Thoracic aorta (tissue), 2 donors: ENCODE measurements around the gene ABTB2. TPM values are rescaled to one million over a fixed set of nuclear protein-coding genes. Genes with fewer than 3 reads are reported as not detected.

Source experiments
- ATAC-seq: fragments of 150-250 bp; one replicate; pipeline ENCODE4 v1.8.0; 2017; ENCODE audit warnings: low read depth; ENCODE audit not compliant: insufficient number of reproducible peaks, low FRiP score
- DNase-seq: peaks from one replicate; pipeline ENCODE4 v3.0.0-alpha.2; 2020; ENCODE audit warnings: low spot score
- H3K27ac ChIP-seq, 2 donors: fragments of 200-600 bp; sonication (generic); 1 replicate in 1 of 2; 2 replicates in 1 of 2; pipeline ENCODE4 v1.5.1; 2016; ENCODE audit warnings: mild to moderate bottlenecking in 2 of 2, moderate library complexity in 2 of 2
- H3K27me3 ChIP-seq: fragments of 200-600 bp; sonication (generic); replicated peaks from 2 replicates; pipeline ENCODE4 v1.6.0; 2016; ENCODE audit warnings: mild to moderate bottlenecking; ENCODE audit not compliant: insufficient read depth
- H3K36me3 ChIP-seq: fragments of 200-600 bp; sonication (generic); one replicate; pipeline ENCODE4 v1.5.1; 2016
- H3K4me1 ChIP-seq, 2 donors: fragments of 200-600 bp; sonication (generic); 1 replicate in 1 of 2; 2 replicates in 1 of 2; pipeline versions ENCODE4 v1.5.1 to v1.6.0; 2016; ENCODE audit warnings: low read depth in 2 of 2, mild to moderate bottlenecking in 1 of 2; ENCODE audit not compliant: control insufficient read depth in 1 of 2
- H3K4me3 ChIP-seq: fragments of 200-600 bp; sonication (generic); 2 replicates; pipeline ENCODE4 v1.5.1; 2016; ENCODE audit warnings: mild to moderate bottlenecking
- H3K9me3 ChIP-seq: fragments of 200-600 bp; sonication (generic); 2 replicates; pipeline ENCODE4 v1.5.1; 2016
- total RNA-seq, 2 donors: library from RNA; depleted of rRNA; stranded (reverse); fragments of >200 nt; gene quantifications; one replicate each; pipeline versions ENCODE4 v1.1.0 to v1.2.3, GENCODE V29; 2016
- TF ChIP-seq, protein P1 (sequence below): fragments of 200-600 bp; sonication (generic); IDR thresholded peaks from one replicate; pipeline ENCODE4 v1.5.1; 2019; ENCODE audit warnings: antibody characterized with exemption

Gene ABTB2
- total RNA-seq, 2 donors from 2014 or later = 12.3 to 31.0 TPM

DNA sequence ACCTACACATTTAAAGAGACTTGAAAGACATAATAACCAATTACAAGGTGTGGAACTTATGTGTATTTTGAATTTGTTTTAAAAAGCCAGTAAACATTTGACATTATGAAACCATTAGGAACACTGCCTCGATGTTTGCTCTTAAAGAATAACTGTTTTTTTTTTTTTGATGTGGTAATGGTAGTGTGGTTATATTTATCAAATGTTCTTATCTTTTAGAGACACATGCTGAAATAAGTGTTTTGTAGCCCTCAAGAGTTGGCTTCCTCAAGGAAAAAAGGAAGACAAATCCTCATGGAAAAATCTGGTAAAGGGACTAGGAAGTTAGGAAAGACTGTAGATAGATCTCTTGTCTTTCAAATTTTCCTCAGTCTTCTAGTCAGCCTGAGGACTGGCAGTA is 2.2 kb upstream of the ABTB2 start:
- ATAC-seq (no peak), DNase-seq (no peak)
- TF ChIP-seq, protein P1, sequence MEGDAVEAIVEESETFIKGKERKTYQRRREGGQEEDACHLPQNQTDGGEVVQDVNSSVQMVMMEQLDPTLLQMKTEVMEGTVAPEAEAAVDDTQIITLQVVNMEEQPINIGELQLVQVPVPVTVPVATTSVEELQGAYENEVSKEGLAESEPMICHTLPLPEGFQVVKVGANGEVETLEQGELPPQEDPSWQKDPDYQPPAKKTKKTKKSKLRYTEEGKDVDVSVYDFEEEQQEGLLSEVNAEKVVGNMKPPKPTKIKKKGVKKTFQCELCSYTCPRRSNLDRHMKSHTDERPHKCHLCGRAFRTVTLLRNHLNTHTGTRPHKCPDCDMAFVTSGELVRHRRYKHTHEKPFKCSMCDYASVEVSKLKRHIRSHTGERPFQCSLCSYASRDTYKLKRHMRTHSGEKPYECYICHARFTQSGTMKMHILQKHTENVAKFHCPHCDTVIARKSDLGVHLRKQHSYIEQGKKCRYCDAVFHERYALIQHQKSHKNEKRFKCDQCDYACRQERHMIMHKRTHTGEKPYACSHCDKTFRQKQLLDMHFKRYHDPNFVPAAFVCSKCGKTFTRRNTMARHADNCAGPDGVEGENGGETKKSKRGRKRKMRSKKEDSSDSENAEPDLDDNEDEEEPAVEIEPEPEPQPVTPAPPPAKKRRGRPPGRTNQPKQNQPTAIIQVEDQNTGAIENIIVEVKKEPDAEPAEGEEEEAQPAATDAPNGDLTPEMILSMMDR = no peak
- peaks cover 4 to 17% of the 10 kb centered on the region in 2 donors for H3K4me1 ChIP-seq
- H3K4me3 ChIP-seq = no peak overlapping the region
- no peaks in the 10 kb centered on the region for H3K27me3 ChIP-seq
- no peak overlapping the region for H3K27ac ChIP-seq
- no peaks in the 10 kb centered on the region for H3K36me3 ChIP-seq
- no peaks in the 10 kb centered on the region for H3K9me3 ChIP-seq

DNA sequence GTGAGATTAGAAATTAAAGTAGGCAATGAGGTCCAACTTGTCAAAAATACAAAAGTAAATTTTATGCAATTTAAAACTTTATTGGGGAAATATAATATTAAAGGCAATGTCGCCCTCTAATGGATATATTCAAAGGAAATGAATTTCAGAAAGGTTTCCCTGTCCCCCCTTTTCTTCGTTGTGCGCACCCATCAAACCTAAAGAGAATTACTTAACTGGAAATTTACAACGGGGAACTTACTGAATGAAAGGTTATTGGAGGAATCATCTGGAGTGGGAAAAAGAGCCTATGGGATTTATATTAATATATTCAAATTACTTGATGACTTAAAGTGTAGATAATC is 1.7 kb upstream of the ABTB2 start:
- ATAC-seq (no peak), DNase-seq (no peak)
- H3K27ac ChIP-seq = peak overlapping the region in 1 of 2 donors; percentile 70
- H3K4me1 ChIP-seq = peaks cover 4 to 22% of the 10 kb centered on the region in 2 donors
- TF ChIP-seq, protein P1 = peak; percentile 17
- no peaks in the 10 kb centered on the region for H3K9me3 ChIP-seq
- no peaks in the 10 kb centered on the region for H3K27me3 ChIP-seq
- H3K36me3 ChIP-seq = no peaks in the 10 kb centered on the region
- H3K4me3 ChIP-seq = peak overlapping the region; percentile 84

DNA sequence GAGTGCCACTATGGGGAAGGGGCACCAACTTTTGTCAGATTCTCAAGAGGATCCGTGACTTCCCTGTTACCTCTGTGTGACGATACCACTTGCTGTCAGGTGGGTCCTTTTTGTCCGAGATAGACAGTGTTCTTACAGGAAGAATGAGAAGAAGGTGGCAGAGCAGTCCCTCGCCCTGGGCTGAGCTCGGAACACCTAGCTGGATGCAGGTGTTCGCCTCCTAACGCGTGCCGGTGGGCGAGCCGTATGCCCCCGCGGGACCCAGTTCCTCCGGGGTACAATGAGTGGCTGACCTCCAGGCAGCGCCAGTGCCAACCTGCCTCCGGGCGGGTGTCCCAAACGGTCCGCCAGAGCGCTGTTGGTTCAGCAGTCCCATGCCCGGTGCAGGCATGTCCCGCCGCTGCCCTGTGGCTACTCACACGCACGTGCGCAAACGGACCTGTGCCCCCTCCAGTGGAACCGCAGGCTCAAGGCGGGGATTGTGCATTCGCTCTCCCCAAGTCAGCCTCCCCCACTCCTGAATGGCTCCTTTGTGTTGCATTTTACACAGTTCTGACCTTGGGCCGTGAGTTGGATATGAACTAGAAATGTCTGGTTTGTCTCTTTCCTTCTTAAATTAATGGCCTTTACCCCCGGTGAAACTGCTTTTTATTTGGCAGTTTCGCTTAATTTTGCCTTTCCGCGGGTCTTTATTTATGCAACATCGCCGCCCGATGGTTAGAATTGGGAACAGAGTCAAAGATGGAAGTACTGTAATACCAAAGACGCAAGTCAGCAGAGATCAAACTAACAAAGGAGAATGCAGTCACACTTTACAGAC is 1.1 kb upstream of the ABTB2 start:
- Histone ChIP-seq H3K36me3 (no peaks in the 10 kb centered on the region), H3K4me1 (peaks cover 4 to 25% of the 10 kb centered on the region in 2 donors), H3K4me3 (peak overlapping the region; percentile 84), H3K27me3 (no peaks in the 10 kb centered on the region), H3K9me3 (no peaks in the 10 kb centered on the region), H3K27ac (peak overlapping the region; percentile 70 to 73)
- ATAC-seq (peak; percentile 31), DNase-seq (peak; percentile 50)
- TF ChIP-seq, protein P1 = peak; percentile 70

DNA sequence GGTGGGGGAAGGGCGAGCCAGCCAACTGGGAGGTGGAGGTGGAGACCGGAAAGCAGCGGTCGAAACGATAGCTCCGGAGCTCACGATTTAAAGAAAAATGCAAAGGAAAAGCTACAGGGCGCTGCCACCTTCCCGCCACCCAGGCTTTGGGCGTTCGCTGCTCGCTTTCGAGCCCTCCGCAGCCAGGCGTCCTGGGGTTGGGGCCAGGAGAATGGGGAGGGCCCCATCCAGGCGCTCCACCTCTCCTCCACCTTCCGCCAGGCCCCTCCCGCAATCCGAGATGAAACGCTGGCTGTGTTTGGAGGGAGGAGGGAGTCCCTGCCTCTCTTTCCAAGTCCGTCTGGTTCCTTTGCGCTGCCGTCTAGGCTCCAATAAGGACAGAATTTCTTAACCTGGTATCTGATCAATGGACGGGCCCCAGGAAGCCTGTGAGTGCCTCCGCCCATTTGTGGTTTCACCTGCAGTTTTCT is 483 bp upstream of the ABTB2 start:
- Histone ChIP-seq H3K4me3 (peak overlapping the region; percentile 84), H3K9me3 (no peaks in the 10 kb centered on the region), H3K27ac (peak overlapping the region; percentile 70 to 73), H3K36me3 (no peaks in the 10 kb centered on the region), H3K27me3 (no peaks in the 10 kb centered on the region), H3K4me1 (peaks cover 4 to 32% of the 10 kb centered on the region in 2 donors)
- ATAC-seq = no peak
- TF ChIP-seq, protein P1 = no peak
- peak; percentile 13 for DNase-seq

DNA sequence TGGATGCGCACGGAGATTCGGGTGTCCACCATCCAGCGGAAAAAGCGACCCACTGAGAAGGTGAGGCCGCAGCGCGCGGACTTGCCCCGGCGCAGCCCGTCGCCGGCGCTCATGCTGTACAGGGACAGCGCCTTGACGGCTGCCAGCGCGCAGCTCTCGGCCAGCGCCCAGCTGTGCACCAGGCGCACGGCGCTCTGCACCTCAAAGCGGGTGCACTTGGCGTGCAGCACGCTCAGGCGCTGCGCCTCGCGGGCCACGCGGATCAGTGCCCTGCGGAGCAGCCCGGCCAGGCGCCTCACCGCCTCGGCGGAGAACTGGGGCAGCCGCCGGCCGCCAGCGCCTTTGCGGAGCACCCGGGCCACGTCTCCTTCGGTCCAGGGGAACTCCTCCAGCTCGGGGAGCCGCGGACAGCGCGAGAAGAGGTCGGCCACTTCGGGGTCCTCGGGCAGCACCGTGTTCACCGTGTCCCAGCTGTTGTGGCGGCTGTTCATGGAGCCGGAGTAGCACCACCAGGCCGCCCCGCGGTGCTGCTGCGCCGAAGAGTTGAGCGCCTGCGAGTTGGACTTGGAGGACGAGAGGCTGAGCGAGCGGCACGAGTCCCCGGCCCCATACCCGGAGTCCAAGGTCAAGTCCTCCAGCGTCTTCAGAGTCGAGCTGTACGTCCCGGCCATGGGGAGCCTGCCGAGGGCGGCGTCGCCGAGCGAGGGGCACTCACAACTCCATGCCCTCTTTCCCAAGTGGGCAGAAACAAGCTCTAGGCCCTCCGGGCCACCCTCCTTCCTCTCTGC is 703 bp downstream of the ABTB2 start:
- Histone ChIP-seq H3K9me3 (no peaks in the 10 kb centered on the region), H3K27me3 (no peaks in the 10 kb centered on the region), H3K36me3 (no peaks in the 10 kb centered on the region), H3K27ac (peak overlapping the region; percentile 77 to 80), H3K4me1 (peaks cover 4 to 36% of the 10 kb centered on the region in 2 donors), H3K4me3 (peak overlapping the region; percentile 84)
- DNase-seq = no peak
- TF ChIP-seq, protein P1 = no peak
- ATAC-seq = no peak
